Inferior parietal cortex (tissue), 1 donor: ENCODE measurements around the gene S100A6.
"Not testable (repeated sequence)": the region's sequence is repeated elsewhere in the genome, so short reads cannot be mapped to it uniquely, and the experiment has no call there.

ENCODE experiments used
- DNase-seq: peaks from one replicate; pipeline ENCODE4 v3.0.0-alpha.2; 2016; ENCODE audit errors: extremely low spot score

Gene S100A6

GRCh38 chr1:153531638-153532037 is 4.2 kb downstream of the S100A6 start:
- no peak for DNase-seq

- DNase-seq, result no peak
Measured at GRCh38 chr1:153527683-153528040, 8.1 kb downstream of the S100A6 start.

- DNase-seq, result no peak
Measured at GRCh38 chr1:153527023-153527682, 8.6 kb downstream of the S100A6 start.

DNA sequence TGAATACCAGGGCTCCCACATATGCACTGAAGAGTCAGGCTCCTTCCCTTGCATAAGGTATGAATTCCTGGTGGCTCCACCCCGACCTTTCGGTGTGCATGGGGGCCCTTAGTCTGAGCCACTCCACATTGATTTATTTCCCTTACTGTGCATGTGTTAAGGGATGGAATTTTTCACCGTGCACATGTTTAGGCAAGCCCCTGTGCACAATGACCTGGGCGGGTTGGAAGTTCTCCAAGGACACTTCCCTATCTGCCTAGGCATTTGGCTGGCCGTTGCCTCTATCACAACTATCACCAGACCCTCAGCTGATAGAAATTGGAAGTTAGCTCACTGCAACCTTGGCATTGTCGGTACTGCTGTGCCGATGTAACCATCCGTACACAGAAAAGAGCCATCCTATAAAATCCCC is 9.7 kb downstream of the S100A6 start:
- DNase-seq, result no peak

- no peak for DNase-seq
Measured at GRCh38 chr1:153525088-153525728, 10.6 kb downstream of the S100A6 start.

GRCh38 chr1:153522353-153523048 is 13.3 kb downstream of the S100A6 start:
- DNase-seq, result not testable (repeated sequence)

DNA sequence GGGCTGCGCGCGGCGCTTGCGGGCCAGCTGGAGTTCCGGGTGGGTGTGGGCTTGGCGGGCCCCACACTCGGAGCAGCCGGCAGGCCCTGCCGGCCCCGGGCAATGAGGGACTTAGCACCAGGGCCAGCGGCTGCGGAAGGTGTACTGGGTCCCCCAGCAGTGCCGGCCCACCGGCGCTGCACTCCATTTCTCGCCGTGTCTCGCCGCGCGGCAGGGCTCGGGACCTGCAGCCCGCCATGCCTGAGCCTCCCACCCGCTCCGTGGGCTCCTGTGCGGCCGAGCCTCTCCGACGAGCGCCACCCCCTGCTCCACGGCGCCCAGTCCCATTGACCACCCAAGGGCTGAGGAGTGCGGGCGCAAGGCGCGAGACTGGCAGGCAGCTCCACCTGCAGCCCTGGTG is 14.0 kb downstream of the S100A6 start:
- not testable (repeated sequence) for DNase-seq

DNA sequence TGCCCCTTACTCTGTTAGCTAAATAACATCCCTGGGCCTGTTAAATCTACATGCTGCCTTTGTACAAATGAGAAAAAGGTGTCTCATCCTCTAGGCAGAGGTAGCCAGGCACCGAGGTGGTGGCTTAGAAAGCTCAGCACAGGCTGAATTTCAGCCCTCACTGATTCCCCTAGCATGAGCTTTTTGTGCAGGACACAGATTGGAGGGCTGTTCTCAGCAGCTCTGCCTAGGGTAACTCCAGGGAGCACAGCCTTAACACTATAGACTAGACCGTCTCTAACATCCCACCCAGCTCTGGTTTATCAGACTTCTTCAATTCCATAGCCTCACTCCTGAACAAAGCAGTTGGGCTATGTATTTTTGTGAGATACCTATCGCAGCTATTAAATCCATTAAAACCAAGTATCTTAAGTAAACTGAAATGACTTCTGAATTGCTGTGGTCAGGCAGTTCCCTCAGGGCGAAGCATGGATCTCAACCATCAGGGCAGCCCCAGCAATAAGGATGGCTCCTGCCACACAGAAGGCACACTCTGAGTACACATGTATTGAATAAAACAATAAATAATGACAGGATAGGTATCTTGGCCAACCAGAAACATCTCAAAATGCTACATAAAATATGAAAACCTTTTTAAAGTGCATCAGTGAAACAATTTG is 14.8 kb downstream of the S100A6 start:
- DNase-seq, result no peak

DNA sequence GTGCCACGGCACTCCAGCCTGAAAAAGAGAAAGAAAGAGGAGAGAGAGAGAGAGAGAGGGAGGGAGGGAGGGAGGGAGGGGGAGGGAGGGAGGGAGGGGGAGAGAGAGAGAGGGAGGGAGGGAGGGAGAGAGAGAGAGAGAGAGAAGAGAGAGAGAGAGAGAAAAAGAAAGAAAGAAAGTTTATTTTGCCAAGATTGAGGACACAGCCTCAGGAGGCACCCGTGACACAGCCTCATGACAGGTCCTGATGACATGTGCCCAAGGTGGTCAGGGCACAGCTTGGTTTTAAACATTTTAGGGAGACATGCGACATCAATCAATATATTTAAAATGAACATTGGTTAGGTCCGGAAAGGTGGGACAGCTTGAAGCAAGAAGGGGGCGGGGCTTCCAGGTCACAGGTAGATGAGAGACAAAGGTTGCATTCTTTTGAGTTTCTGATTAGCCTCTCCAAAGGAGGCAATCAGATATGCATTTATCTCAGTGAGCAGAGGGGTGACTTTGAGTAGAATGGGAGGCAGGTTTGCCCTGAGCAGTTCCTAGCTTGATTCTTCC is 15.6 kb downstream of the S100A6 start:
- not testable (repeated sequence) for DNase-seq

GRCh38 chr1:153519242-153519641 is 16.5 kb downstream of the S100A6 start:
- DNase-seq, result no peak

DNA sequence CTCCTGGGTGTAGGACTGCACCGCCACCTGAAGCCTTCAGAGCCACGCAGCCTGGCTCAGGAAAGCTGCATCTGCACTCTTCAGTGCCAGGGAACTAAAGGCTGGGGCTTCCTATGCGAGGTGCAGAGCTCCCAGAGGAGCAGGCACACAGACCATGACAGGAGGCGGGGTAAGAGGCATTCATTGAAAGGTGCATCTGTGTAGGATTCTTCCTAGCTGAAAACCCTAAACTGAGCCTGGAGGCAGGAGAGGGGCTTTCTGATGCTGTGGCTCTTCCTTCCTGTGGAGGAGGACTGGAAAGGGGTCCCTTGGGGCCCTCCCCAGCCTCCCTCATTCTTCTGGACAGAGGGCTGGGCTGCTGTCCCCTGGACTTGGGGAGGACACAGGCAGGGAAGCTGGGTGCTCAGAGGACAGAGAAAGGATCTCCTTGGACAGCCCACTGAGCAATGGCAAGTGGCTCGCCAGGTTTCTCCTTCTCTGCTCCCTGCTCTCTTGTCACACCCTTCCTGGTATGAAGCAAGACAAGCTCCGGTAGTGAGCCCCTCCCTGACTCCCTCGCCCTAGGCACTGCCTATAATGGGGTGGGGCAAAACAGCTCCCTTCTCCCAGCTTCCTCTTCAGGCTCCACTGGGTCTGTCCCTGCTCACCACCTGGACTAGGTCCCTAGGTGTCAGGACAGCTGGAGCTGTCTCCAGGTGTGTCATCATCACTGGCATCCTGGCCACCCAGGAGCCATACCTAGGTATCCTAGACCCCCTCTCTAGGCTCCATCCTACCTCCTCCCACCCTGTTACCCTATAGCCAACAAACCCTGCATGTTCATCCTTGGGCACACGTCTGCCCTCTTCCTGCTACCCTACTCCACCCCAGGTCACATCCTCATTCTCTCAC is 20.0 kb downstream of the S100A6 start:
- DNase-seq, result no peak

DNA sequence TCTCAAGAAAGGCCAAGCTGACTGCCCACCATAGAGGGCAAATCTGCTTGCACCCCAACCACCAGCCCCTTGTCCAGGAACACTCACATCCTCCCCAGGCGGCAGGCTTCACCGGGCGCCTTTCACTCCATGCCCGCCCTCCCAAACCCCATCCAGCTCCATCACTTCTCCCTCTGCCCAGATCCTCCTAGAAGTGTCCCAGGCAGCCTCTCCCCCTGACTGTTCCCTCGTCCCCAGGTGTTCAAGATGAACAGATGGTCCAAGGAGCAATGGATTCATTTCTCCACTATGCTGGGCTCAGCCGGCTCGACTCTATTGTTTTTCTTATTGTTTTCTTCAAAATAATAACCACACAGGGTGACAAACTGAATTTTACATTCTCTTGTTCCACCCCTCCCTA is 22.1 kb downstream of the S100A6 start:
- no peak for DNase-seq

DNA sequence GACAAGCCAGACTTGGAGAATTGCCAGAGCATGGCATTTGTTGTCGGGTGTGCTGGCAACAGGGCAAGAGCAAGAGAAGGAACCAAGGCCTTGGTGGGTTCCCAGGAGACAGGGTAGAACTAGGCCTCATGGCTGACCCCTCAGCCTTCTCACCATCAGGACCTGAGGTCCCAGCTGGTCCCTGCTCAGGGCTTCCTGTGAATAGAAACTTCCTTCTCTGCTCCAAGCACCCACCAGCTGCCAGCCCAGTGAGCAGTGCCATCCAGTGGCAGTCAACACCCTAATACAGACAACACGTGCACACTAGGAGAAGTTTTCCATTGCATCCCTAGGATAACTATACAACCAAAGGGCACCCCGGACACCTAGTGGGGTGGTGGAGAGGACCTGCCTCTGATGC is 22.8 kb downstream of the S100A6 start:
- DNase-seq, result no peak

DNA sequence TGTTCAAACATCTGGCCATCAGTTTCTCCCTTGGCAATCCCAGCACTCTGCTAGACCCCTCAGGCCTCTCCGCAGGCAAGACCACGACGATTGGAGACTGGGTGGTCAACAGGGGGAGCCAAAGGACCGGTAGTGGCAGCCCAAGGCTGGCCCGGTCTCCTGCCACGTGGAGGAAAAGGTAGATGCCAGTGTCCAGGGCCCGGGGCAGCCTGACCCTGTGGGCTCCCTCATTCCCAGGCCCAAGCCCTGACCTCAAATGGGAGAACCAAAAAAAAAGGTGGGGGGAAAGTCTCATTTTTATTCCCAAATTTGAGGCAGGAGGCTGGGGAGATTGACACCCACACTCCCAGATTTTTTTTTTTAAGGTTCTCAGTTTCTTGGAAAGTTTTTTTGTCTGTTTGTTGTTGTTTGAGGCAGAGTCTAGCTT is 24.8 kb downstream of the S100A6 start:
- peak; percentile 73 for DNase-seq

- DNase-seq, result no peak
Measured at GRCh38 chr1:153509729-153510354, 25.9 kb downstream of the S100A6 start.

- no peak for DNase-seq
Measured at GRCh38 chr1:153509036-153509435, 26.8 kb downstream of the S100A6 start.

GRCh38 chr1:153507926-153508583 is 27.7 kb downstream of the S100A6 start:
- DNase-seq, result no peak

DNA sequence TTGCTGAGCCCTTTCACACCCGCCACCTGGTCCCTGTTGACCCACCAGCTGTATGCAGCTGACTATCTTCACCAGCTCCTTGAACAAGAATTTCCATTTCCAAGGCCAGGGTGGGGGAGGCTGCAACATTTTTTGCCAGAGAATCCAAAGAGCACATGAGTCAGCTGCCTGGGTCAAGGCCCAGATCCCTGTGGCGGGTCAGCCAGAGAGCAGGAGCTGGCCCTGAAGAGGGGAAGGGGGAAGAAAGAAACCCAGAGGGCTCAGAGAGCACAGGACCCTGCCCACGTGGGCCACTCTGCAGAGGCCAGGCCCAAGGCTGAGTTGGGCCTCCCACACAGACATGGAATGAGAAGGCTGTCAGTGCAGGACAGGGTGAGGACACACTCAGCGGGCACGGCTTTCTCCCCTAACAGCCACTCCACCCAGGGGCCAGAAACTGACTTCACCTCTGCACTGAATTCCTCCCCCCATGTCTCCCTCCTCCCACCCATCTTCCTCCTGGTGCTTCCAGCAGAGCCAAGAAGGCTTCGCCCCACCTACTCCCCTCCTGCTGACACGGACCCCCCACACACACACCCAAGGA is 28.9 kb downstream of the S100A6 start:
- no peak for DNase-seq

GRCh38 chr1:153506386-153506785 is 29.4 kb downstream of the S100A6 start:
- no peak for DNase-seq

DNA sequence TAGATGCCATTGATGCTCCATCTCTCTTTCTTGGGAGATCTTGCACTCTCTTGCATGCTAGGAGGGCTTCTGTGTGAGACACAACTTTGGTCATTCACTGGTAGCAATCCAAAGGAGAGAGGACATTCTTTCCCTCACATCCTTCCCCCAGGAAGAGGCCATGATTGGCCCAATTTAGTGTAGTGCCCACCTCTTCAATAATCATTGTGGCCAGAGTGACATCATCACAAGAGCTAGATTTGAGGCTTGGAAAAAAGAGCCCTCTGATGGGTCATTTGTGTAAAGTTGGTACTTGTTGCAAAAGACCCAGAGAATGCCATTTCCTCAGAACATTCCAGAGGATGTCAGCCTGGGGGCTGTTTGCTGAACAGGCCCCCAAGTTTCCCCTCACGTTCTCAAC is 30.2 kb downstream of the S100A6 start:
- DNase-seq, result no peak
